Fibroblast of lung (primary cell): ENCODE results near the gene PTPRS. TPM values are rescaled to one million over a fixed set of nuclear protein-coding genes. Genes with fewer than 3 reads are reported as not detected.

Experiments
- DNase-seq, 2 donors: peaks; one replicate each; pipeline versions ENCODE4 v3.0.0 to v3.0.0-alpha.2; 2010; ENCODE audit warnings: low read depth in 2 of 2
- H2AFZ ChIP-seq: 2 replicates; pipeline ENCODE4 v1.5.1; 2012; ENCODE audit warnings: low read length, control low read depth, inconsistent platforms
- H3K27ac ChIP-seq: 2 replicates; pipeline ENCODE4 v1.5.1; 2011; ENCODE audit warnings: low read length, control low read depth; ENCODE audit not compliant: insufficient read depth
- H3K27me3 ChIP-seq: 2 replicates; pipeline ENCODE4 v1.5.1; 2011; ENCODE audit warnings: mild to moderate bottlenecking, low read length; ENCODE audit not compliant: control insufficient read depth, insufficient read depth
- H3K36me3 ChIP-seq: 2 replicates; pipeline ENCODE4 v1.5.1; 2011; ENCODE audit warnings: low read length; ENCODE audit not compliant: control insufficient read depth, insufficient read depth
- H3K4me1 ChIP-seq: 2 replicates; pipeline ENCODE4 v1.5.1; 2011; ENCODE audit warnings: low read length; ENCODE audit not compliant: control insufficient read depth, insufficient read depth; ENCODE audit errors: extremely low read depth
- H3K4me2 ChIP-seq: 2 replicates; pipeline ENCODE4 v1.5.1; 2011; ENCODE audit warnings: low read length, control low read depth; ENCODE audit not compliant: insufficient read depth; ENCODE audit errors: extremely low read depth
- H3K4me3 ChIP-seq, 4 experiments: fragments of 200-600 bp in 1 of 4; sonication (generic) in 1 of 4; replicated peaks in 1 of 4; 2 replicates each; pipeline ENCODE4 v1.5.1; 2011 to 2016; ENCODE audit warnings: low read length in 4 of 4, low read depth in 3 of 4, mild to moderate bottlenecking in 3 of 4, control low read depth in 2 of 4, inconsistent platforms in 1 of 4, mixed read lengths in 1 of 4; ENCODE audit not compliant: insufficient read depth in 1 of 4; ENCODE audit errors: control extremely low read depth in 1 of 4
- H3K79me2 ChIP-seq: 2 replicates; pipeline ENCODE4 v1.5.1; 2012; ENCODE audit warnings: mild to moderate bottlenecking, low read length, inconsistent platforms; ENCODE audit not compliant: control insufficient read depth, insufficient read depth
- H3K9ac ChIP-seq: 2 replicates; pipeline ENCODE4 v1.5.1; 2011; ENCODE audit warnings: mild to moderate bottlenecking, low read length, control low read depth; ENCODE audit not compliant: insufficient read depth
- H3K9me3 ChIP-seq: 2 replicates; pipeline ENCODE4 v1.5.1; 2012; ENCODE audit warnings: low read depth, low read length; ENCODE audit not compliant: control insufficient read depth, insufficient read depth
- H4K20me1 ChIP-seq: 2 replicates; pipeline ENCODE4 v1.5.1; 2011; ENCODE audit warnings: low read length; ENCODE audit not compliant: control insufficient read depth, insufficient read depth; ENCODE audit errors: extremely low read depth
- CTCF ChIP-seq, 2 donors: IDR thresholded peaks in 1 of 2; conservative IDR thresholded peaks in 1 of 2; 1 replicate in 1 of 2; 2 replicates in 1 of 2; pipeline ENCODE4 v1.5.1; 2011 to 2012; ENCODE audit warnings: low read length in 2 of 2, control low read depth in 1 of 2, inconsistent platforms in 1 of 2, low read depth in 1 of 2, mild to moderate bottlenecking in 1 of 2
- EZH2 ChIP-seq: IDR thresholded peaks from 2 replicates; pipeline ENCODE4 v1.5.1; 2012; ENCODE audit warnings: low read length, control low read depth, mild to moderate bottlenecking; ENCODE audit errors: missing control alignments
- polyA plus RNA-seq, 2 donors: library from polyadenylated mRNA; depleted of rRNA in 1 of 2; stranded (reverse) in 1 of 2; unstranded in 1 of 2; fragments of >200 nt; gene quantifications; 2 replicates each; pipeline ENCODE4 v1.2.1, GENCODE V29; 2011 to 2012; ENCODE audit warnings: missing spikeins in 1 of 2
- total RNA-seq: library from RNA; depleted of rRNA; stranded (reverse); fragments of >200 nt; gene quantifications from 2 replicates; pipeline ENCODE4 v1.2.1, GENCODE V29; 2014

The PTPRS gene
- total and polyA plus RNA-seq, 2 donors (not counting 1 experiment from before 2014, with no cell fraction given) = 27.9 to 136 TPM

DNA sequence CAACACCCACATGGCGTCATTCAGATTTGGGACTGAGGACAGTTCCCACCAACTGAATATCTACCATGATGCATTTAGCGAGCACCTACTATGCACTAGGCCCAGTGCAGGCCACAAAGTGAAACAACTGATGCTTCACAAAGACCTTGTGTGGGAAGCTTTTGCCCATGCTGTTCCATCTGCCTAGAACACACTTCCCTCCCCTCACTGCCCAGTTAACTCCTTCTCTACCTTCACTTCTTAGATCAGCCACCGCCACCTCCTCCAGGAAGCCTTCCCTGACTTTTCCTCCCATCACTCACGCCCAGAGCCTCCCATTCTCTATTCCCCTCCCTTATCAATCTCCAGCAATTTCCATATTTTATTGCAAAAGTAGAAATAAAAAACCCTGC lies 25.7 kb downstream of the PTPRS start:
- H3K27ac ChIP-seq = no peak overlapping the region
- H3K79me2 ChIP-seq = no peaks in the 10 kb centered on the region
- DNase-seq = no peak
- H3K36me3 ChIP-seq = no peaks in the 10 kb centered on the region
- H3K9ac ChIP-seq = no peak overlapping the region
- H2AFZ ChIP-seq = no peak overlapping the region
- no peak overlapping the region for H3K4me2 ChIP-seq
- TF ChIP-seq CTCF (conservative IDR thresholded peaks at IDR 0.05 in 1 of 2, IDR thresholded peaks at IDR 0.05 in 1 of 2; ENCODE audit: low read depth in 1 of 2, low read length in 2 of 2) (no peak), EZH2 (no peak)
- H4K20me1 ChIP-seq = no peaks in the 10 kb centered on the region
- H3K4me3 ChIP-seq = no peak overlapping the region
- H3K27me3 ChIP-seq = no peaks in the 10 kb centered on the region
- no peaks in the 10 kb centered on the region for H3K9me3 ChIP-seq
- H3K4me1 ChIP-seq = no peaks in the 10 kb centered on the region

- Histone ChIP-seq H3K9me3 (no peaks in the 10 kb centered on the region), H3K4me1 (no peaks in the 10 kb centered on the region), H3K27me3 (no peaks in the 10 kb centered on the region), H2AFZ (no peak overlapping the region), H4K20me1 (no peaks in the 10 kb centered on the region), H3K27ac (no peak overlapping the region), H3K79me2 (no peaks in the 10 kb centered on the region), H3K4me2 (no peak overlapping the region), H3K9ac (no peak overlapping the region), H3K4me3 (no peak overlapping the region), H3K36me3 (no peaks in the 10 kb centered on the region)
- TF ChIP-seq EZH2 = no peak
- DNase-seq = peak in 1 of 2 donors; percentile 13
These were observed 26.4 kb downstream of the PTPRS start for GRCh38 chr19:5314012-5314906.

DNA sequence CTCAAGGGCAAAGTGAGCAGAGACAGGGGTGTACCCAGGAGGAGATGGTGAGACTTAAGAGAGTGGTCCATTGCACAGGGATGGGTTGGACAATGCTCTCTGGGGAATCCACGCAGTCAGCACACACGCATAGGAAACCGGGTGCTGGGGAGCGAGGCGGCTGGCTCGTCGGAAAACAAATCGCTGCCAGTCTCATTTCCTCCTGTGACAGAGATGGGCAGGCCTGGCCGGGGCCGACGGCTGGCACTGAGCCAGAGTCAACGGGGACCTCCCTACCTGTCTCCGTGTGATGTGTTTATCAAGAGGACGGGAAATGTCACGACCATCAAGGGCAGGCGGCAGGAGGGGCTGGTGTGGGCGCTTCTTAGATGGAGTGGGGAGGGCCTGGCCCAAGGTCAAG lies 27.3 kb downstream of the PTPRS start:
- H3K4me3 ChIP-seq = no peak overlapping the region
- DNase-seq = no peak
- H3K9ac ChIP-seq = no peak overlapping the region
- no peaks in the 10 kb centered on the region for H3K9me3 ChIP-seq
- no peak overlapping the region for H3K27ac ChIP-seq
- no peaks in the 10 kb centered on the region for H3K4me1 ChIP-seq
- H3K79me2 ChIP-seq = no peaks in the 10 kb centered on the region
- TF ChIP-seq CTCF (conservative IDR thresholded peaks at IDR 0.05 in 1 of 2, IDR thresholded peaks at IDR 0.05 in 1 of 2; ENCODE audit: low read depth in 1 of 2, low read length in 2 of 2) (no peak), EZH2 (no peak)
- no peaks in the 10 kb centered on the region for H3K36me3 ChIP-seq
- H3K27me3 ChIP-seq = no peaks in the 10 kb centered on the region
- H4K20me1 ChIP-seq = no peaks in the 10 kb centered on the region
- no peak overlapping the region for H3K4me2 ChIP-seq
- no peak overlapping the region for H2AFZ ChIP-seq
